ENCODE measurements around the gene C11orf16. TPM values are rescaled to one million over a fixed set of nuclear protein-coding genes. Genes with fewer than 3 reads are reported as not detected.
"Not testable (repeated sequence)": the region's sequence is repeated elsewhere in the genome, so short reads cannot be mapped to it uniquely, and the experiment has no call there.

The C11orf16 gene
- total RNA-seq, 1 donor: not detected

- no peak for DNase-seq (ENCODE audit: low read depth in 2 of 3, low spot score in 2 of 3)
Observed at GRCh38 chr11:8905528-8906165, 27.1 kb downstream of the C11orf16 start.

GRCh38 chr11:8899119-8899753 is 33.5 kb downstream of the C11orf16 start:
- DNase-seq (ENCODE audit: low read depth in 2 of 3, low spot score in 2 of 3): peak in 1 of 3 donors; percentile 13

- not testable (repeated sequence) for DNase-seq (ENCODE audit: low read depth in 2 of 3, low spot score in 2 of 3)
Observed at GRCh38 chr11:8891185-8891584, 41.6 kb downstream of the C11orf16 start.

GRCh38 chr11:8886322-8886721 is 46.4 kb downstream of the C11orf16 start:
- no peak for DNase-seq (ENCODE audit: low read depth in 2 of 3, low spot score in 2 of 3)

GRCh38 chr11:8881585-8881984 is 51.2 kb downstream of the C11orf16 start:
- DNase-seq (ENCODE audit: low read depth in 2 of 3, low spot score in 2 of 3): not testable (repeated sequence)

- no peak for DNase-seq (ENCODE audit: low read depth in 2 of 3, low spot score in 2 of 3)
Observed at GRCh38 chr11:8878771-8879170, 54.0 kb downstream of the C11orf16 start.

- no peak for DNase-seq (ENCODE audit: low read depth in 2 of 3, low spot score in 2 of 3)
Observed at GRCh38 chr11:8873741-8874405, 58.9 kb downstream of the C11orf16 start.

GRCh38 chr11:8871962-8872361 is 60.8 kb downstream of the C11orf16 start:
- DNase-seq (ENCODE audit: low read depth in 2 of 3, low spot score in 2 of 3): no peak

GRCh38 chr11:8871171-8871775 is 61.5 kb downstream of the C11orf16 start:
- peak in 1 of 3 donors; percentile 14 for DNase-seq (ENCODE audit: low read depth in 2 of 3, low spot score in 2 of 3)

- peak in 2 of 3 donors; percentile 35 to 51 for DNase-seq (ENCODE audit: low read depth in 2 of 3, low spot score in 2 of 3)
Observed at GRCh38 chr11:8870411-8871170, 62.2 kb downstream of the C11orf16 start.

Small RNA genes lying within 50 kb of the gene (small RNA-seq; reads per million reads assigned to genes)
- gene RF00019: not detected

Other genes starting within 250 kb of the C11orf16 start
- 15.9 TPM for gene AKIP1, start 21.8 kb downstream of the C11orf16 start, total RNA-seq
- not detected for gene ASCL3, start 10.1 kb upstream of the C11orf16 start, total RNA-seq
- 13.2 TPM for gene TMEM9B, start 31.5 kb upstream of the C11orf16 start, total RNA-seq
- 3.8 TPM for gene NRIP3, start 71.1 kb upstream of the C11orf16 start, total RNA-seq
- gene SCUBE2, start 158.7 kb upstream of the C11orf16 start, total RNA-seq: 0.27 TPM

Measured in hematopoietic multipotent progenitor cell (in vitro differentiated cells).